ENCODE data around the gene SARNP. TPM values are rescaled to one million over a fixed set of nuclear protein-coding genes. Genes with fewer than 3 reads are reported as not detected.

The SARNP gene
- polyA plus RNA-seq, 1 of the 3 experiments (the other 2 are of a cell fraction) = 65.8 TPM

DNA sequence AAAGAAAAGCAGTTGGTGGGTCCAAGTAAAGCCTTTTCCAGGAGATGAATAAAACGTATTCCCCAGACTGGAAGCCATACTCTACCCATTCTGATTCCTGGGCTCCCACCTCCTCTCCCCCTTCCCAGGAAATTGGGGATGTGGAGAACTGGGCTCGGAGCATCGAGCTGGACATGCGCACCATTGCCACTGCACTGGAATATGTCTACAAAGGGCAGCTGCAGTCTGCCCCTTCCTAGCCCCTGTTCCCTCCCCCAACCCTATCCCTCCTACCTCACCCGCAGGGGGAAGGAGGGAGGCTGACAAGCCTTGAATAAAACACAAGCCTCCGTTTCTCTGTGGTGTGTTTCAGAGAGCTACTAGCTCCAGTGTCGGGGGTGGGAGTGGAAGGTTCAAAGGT, 98.2 kb downstream of the SARNP start:
- Histone ChIP-seq H3K9me2 (no peaks in the 10 kb centered on the region), H3K27me3 (ENCODE audit: insufficient read depth) (no peaks in the 10 kb centered on the region), H3F3A (replicated peaks; ENCODE audit: insufficient read depth) (peaks cover 46% of the 10 kb centered on the region), H2AFZ (ENCODE audit: low read depth) (no peak overlapping the region), H3K9ac (no peak overlapping the region), H4K20me1 (ENCODE audit: insufficient read depth) (peaks cover 13% of the 10 kb centered on the region), H3K27ac (ENCODE audit: low read depth in 2 of 2, low read length in 1 of 2) (peak overlapping the region; percentile 56 to 74; a peak in 2 of 4 replicates), H3K36me3 (replicated peaks in 1 of 2; ENCODE audit: control insufficient read depth in 1 of 2, insufficient read depth in 2 of 2, low read length in 1 of 2) (peaks cover 6 to 15% of the 10 kb centered on the region in 2 experiments), H3K79me2 (ENCODE audit: insufficient read depth) (peaks cover 13% of the 10 kb centered on the region; the same call in 1 of the 2 replicates), H3K4me1 (ENCODE audit: control insufficient read depth in 1 of 2, insufficient read depth in 2 of 2, low read depth in 1 of 2, low read length in 1 of 2) (peaks cover 29 to 38% of the 10 kb centered on the region in 2 experiments), H3K4me2 (peak overlapping the region; percentile 66), H3K4me3 (ENCODE audit: low read depth in 2 of 2, low read length in 1 of 2) (no peak overlapping the region), H3K9me3 (no peaks in the 10 kb centered on the region)
- ChIA-PET POLR2A (interaction anchor here (1.3 kb wide), 1 partner anchor 10 kb away, joined by 6 read pairs; the partner anchor contains the start of gene CD63), CTCF (interaction anchor here (1.7 to 11.2 kb wide), 4 partner anchors 11 to 73 kb away, joined by 5 to 202 read pairs (median 41); partner anchors contain the start of gene CD63)
- TF ChIP-seq NFIC (IDR thresholded peaks at IDR 0.05; ENCODE audit: borderline replicate concordance) = no peak
- no peak for TF ChIP-seq MXI1 (IDR thresholded peaks at IDR 0.05; ENCODE audit: low read depth, low read length)
- TF ChIP-seq, protein P1, sequence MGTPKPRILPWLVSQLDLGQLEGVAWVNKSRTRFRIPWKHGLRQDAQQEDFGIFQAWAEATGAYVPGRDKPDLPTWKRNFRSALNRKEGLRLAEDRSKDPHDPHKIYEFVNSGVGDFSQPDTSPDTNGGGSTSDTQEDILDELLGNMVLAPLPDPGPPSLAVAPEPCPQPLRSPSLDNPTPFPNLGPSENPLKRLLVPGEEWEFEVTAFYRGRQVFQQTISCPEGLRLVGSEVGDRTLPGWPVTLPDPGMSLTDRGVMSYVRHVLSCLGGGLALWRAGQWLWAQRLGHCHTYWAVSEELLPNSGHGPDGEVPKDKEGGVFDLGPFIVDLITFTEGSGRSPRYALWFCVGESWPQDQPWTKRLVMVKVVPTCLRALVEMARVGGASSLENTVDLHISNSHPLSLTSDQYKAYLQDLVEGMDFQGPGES (IDR thresholded peaks at IDR 0.05; ENCODE audit: low read depth, low read length) = no peak
- TF ChIP-seq, protein P2, sequence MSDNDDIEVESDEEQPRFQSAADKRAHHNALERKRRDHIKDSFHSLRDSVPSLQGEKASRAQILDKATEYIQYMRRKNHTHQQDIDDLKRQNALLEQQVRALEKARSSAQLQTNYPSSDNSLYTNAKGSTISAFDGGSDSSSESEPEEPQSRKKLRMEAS (IDR thresholded peaks at IDR 0.05; ENCODE audit: low read depth) = no peak
- TF ChIP-seq ELF1 (IDR thresholded peaks at IDR 0.05) = no peak
- TF ChIP-seq SMC3 (IDR thresholded peaks at IDR 0.05; ENCODE audit: low read depth, low read length) = no peak
- no peak for TF ChIP-seq RXRA (IDR thresholded peaks at IDR 0.05; ENCODE audit: borderline replicate concordance, low read depth)
- TF ChIP-seq EZH2phosphoT487 (IDR thresholded peaks at IDR 0.05; ENCODE audit: borderline replicate concordance, low read depth) = no peak
- TF ChIP-seq RAD21 (IDR thresholded peaks at IDR 0.05; ENCODE audit: low read length) = no peak
- TF ChIP-seq TAF1 (IDR thresholded peaks at IDR 0.05; ENCODE audit: borderline replicate concordance, low read depth, low read length) = no peak
- no peak for TF ChIP-seq TCF12 (IDR thresholded peaks at IDR 0.05)
- TF ChIP-seq, protein P3, sequence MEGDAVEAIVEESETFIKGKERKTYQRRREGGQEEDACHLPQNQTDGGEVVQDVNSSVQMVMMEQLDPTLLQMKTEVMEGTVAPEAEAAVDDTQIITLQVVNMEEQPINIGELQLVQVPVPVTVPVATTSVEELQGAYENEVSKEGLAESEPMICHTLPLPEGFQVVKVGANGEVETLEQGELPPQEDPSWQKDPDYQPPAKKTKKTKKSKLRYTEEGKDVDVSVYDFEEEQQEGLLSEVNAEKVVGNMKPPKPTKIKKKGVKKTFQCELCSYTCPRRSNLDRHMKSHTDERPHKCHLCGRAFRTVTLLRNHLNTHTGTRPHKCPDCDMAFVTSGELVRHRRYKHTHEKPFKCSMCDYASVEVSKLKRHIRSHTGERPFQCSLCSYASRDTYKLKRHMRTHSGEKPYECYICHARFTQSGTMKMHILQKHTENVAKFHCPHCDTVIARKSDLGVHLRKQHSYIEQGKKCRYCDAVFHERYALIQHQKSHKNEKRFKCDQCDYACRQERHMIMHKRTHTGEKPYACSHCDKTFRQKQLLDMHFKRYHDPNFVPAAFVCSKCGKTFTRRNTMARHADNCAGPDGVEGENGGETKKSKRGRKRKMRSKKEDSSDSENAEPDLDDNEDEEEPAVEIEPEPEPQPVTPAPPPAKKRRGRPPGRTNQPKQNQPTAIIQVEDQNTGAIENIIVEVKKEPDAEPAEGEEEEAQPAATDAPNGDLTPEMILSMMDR (IDR thresholded peaks at IDR 0.05) = no peak
- TF ChIP-seq, protein P4, sequence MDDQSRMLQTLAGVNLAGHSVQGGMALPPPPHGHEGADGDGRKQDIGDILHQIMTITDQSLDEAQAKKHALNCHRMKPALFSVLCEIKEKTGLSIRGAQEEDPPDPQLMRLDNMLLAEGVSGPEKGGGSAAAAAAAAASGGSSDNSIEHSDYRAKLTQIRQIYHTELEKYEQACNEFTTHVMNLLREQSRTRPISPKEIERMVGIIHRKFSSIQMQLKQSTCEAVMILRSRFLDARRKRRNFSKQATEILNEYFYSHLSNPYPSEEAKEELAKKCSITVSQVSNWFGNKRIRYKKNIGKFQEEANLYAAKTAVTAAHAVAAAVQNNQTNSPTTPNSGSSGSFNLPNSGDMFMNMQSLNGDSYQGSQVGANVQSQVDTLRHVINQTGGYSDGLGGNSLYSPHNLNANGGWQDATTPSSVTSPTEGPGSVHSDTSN (IDR thresholded peaks at IDR 0.05) = no peak
- no peak for DNase-seq
- 86% methylated on average over 5 of the region's 7 CpGs for WGBS (ENCODE audit: low lambda C conversion rate)

All from SK-N-SH (cell line).